GM18519 (cell line): ENCODE data around the gene RCAN2.

Experiments
- ATAC-seq: cut with Tn5 transposase; IDR thresholded peaks from one replicate; pipeline ENCODE4 v1.9.1; 2021; ENCODE audit warnings: mild to moderate bottlenecking, moderate library complexity; ENCODE audit not compliant: unreplicated experiment, low FRiP score

RCAN2 gene

GRCh38 chr6:46233129-46233528 is 258.1 kb downstream of the RCAN2 start:
- no peak for ATAC-seq

GRCh38 chr6:46222286-46222685 is 269.0 kb downstream of the RCAN2 start:
- no peak for ATAC-seq

GRCh38 chr6:46221222-46221793 is 269.9 kb downstream of the RCAN2 start:
- ATAC-seq = peak; percentile 49

GRCh38 chr6:46220352-46221221 is 270.7 kb downstream of the RCAN2 start:
- ATAC-seq = peak; percentile 36

GRCh38 chr6:46219661-46220060 is 271.6 kb downstream of the RCAN2 start:
- ATAC-seq = no peak

GRCh38 chr6:46218457-46218856 is 272.8 kb downstream of the RCAN2 start:
- no peak for ATAC-seq

GRCh38 chr6:46217671-46218131 is 273.5 kb downstream of the RCAN2 start:
- ATAC-seq = peak; percentile 50

GRCh38 chr6:46216879-46217278 is 274.4 kb downstream of the RCAN2 start:
- no peak for ATAC-seq

GRCh38 chr6:46215777-46216176 is 275.5 kb downstream of the RCAN2 start:
- ATAC-seq = no peak

GRCh38 chr6:46215213-46215612 is 276.0 kb downstream of the RCAN2 start:
- no peak for ATAC-seq

- no peak for ATAC-seq
Observed at GRCh38 chr6:46211917-46212316, 279.3 kb downstream of the RCAN2 start.

- ATAC-seq = no peak
Observed at GRCh38 chr6:46210294-46210693, 281.0 kb downstream of the RCAN2 start.

- no peak for ATAC-seq
Observed at GRCh38 chr6:46208303-46208702, 282.9 kb downstream of the RCAN2 start.

GRCh38 chr6:46207174-46207573 is 284.1 kb downstream of the RCAN2 start:
- no peak for ATAC-seq

- ATAC-seq = no peak
Observed at GRCh38 chr6:46204880-46205650, 286.2 kb downstream of the RCAN2 start.

GRCh38 chr6:46203391-46204177 is 287.7 kb downstream of the RCAN2 start:
- no peak for ATAC-seq

- no peak for ATAC-seq
Observed at GRCh38 chr6:46201702-46202101, 289.5 kb downstream of the RCAN2 start.

GRCh38 chr6:46199387-46199786 is 291.9 kb downstream of the RCAN2 start:
- no peak for ATAC-seq

GRCh38 chr6:46191961-46192360 is 299.3 kb downstream of the RCAN2 start:
- ATAC-seq = no peak

- ATAC-seq = no peak
Observed at GRCh38 chr6:46190889-46191288, 300.4 kb downstream of the RCAN2 start.
